ENCODE data around the gene SLC51A. TPM values are rescaled to one million over a fixed set of nuclear protein-coding genes. Genes with fewer than 3 reads are reported as not detected.

The SLC51A gene
- total and polyA plus RNA-seq, 2 of the 8 experiments (the other 6 are each of a cell fraction or from before 2014, with no cell fraction given): 6.3 to 9.8 TPM

- Histone ChIP-seq H3K23me2 (ENCODE audit: low read depth, low read length) (no peaks in the 10 kb centered on the region), H3K18ac (ENCODE audit: extremely low read depth, low read length) (no peak overlapping the region), H4K20me1 (replicated peaks in 1 of 2; ENCODE audit: control insufficient read depth in 1 of 2, insufficient read depth in 2 of 2, low read length in 2 of 2) (peaks cover 0 to 2% of the 10 kb centered on the region in 2 experiments), H2BK15ac (ENCODE audit: low read length) (no peak overlapping the region), H3K27ac (ENCODE audit: low read depth, low read length) (no peak overlapping the region), H3K4ac (replicated peaks; ENCODE audit: insufficient read length, low read depth, low read length) (no peak overlapping the region), H3K9me3 (ENCODE audit: insufficient read depth in 2 of 2, low read depth in 1 of 2, low read length in 1 of 2) (no peaks in the 10 kb centered on the region), H3K4me1 (replicated peaks in 1 of 4; ENCODE audit: control insufficient read depth in 3 of 4, insufficient read depth in 4 of 4, low read length in 3 of 4) (peaks cover 0 to 2% (median 0%) of the 10 kb centered on the region in 4 experiments; a peak in 3 of 7 replicates), H3K4me2 (ENCODE audit: insufficient read depth in 1 of 2, low read depth in 2 of 2, low read length in 2 of 2) (no peak overlapping the region), H3K56ac (replicated peaks; ENCODE audit: insufficient read length, low read depth, low read length) (no peak overlapping the region), H3K4me3 (ENCODE audit: extremely low read depth in 1 of 4, insufficient read depth in 2 of 4, low read depth in 3 of 4, low read length in 4 of 4) (no peak overlapping the region), H3K14ac (ENCODE audit: insufficient read length) (no peak overlapping the region), H3K79me2 (ENCODE audit: control insufficient read depth in 1 of 2, insufficient read depth in 2 of 2, low read length in 2 of 2) (no peaks in the 10 kb centered on the region), H2AK5ac (ENCODE audit: low read depth, low read length) (no peak overlapping the region), H2BK20ac (ENCODE audit: low read length) (no peak overlapping the region), H4K91ac (replicated peaks; ENCODE audit: insufficient read length, low read length) (no peak overlapping the region), H2BK12ac (ENCODE audit: low read depth, low read length) (no peak overlapping the region), H3K36me3 (ENCODE audit: control insufficient read depth in 2 of 4, insufficient read depth in 4 of 4, low read length in 3 of 4) (no peaks in the 10 kb centered on the region), H4K5ac (ENCODE audit: insufficient read length, low read depth, low read length) (no peak overlapping the region), H3K27me3 (replicated peaks in 1 of 4; ENCODE audit: control insufficient read depth in 3 of 4, extremely low read depth in 1 of 4, insufficient read depth in 3 of 4, low read length in 3 of 4) (no peaks in the 10 kb centered on the region), H3K23ac (ENCODE audit: insufficient read length) (no peak overlapping the region), H3K79me1 (ENCODE audit: low read depth, low read length) (no peaks in the 10 kb centered on the region), H3K9ac (replicated peaks in 1 of 4; ENCODE audit: extremely low read depth in 1 of 4, low read depth in 3 of 4, low read length in 3 of 4) (no peak overlapping the region), H2AFZ (ENCODE audit: low read length) (no peak overlapping the region), H4K8ac (ENCODE audit: extremely low read depth, insufficient read depth, low read length) (peak overlapping the region; percentile 83; the same call in 1 of the 2 replicates), H2BK5ac (ENCODE audit: low read depth, low read length) (peak overlapping the region; percentile 24; the same call in 1 of the 2 replicates), H2BK120ac (replicated peaks; ENCODE audit: low read depth, low read length) (no peak overlapping the region)
- FAIRE-seq (no peak), DNase-seq (ENCODE audit: low read depth in 1 of 2, low spot score in 2 of 2) (no peak)
- CTCF ChIA-PET (ENCODE audit: partially characterized antibody): interaction anchor here (0.8 to 11.5 kb wide), 26 partner anchors 9 to 188 kb away, joined by 3 to 299 read pairs (median 4); no protein-coding TSS in a partner anchor
- WGBS, 2 experiments (ENCODE audit: extremely low coverage in 1 of 2, insufficient coverage in 1 of 2, insufficient read length in 1 of 2, insufficient replicate concordance in 2 of 2, low coverage in 1 of 2, low lambda C conversion rate in 2 of 2, missing lambda C conversion rate in 1 of 2): 89% methylated on average over 17 of the region's 17 CpGs; no CpG with 5 or more reads in 1 of the 2 experiments
- TF ChIP-seq CBX8 (IDR thresholded peaks at IDR 0.05; ENCODE audit: borderline replicate concordance, low read depth, low read length) (no peak), USF2 (IDR thresholded peaks at IDR 0.05; ENCODE audit: low read length) (no peak), RXRA (IDR thresholded peaks at IDR 0.05; ENCODE audit: insufficient read depth, low read depth, low read length) (no peak), POU5F1 (IDR thresholded peaks at IDR 0.05; ENCODE audit: low read depth, low read length) (no peak), RAD21 (IDR thresholded peaks at IDR 0.05 in 1 of 2, conservative IDR thresholded peaks at IDR 0.05 in 1 of 2; ENCODE audit: low read depth in 2 of 2, low read length in 2 of 2) (no peak)
- POLR2A ChIA-PET (ENCODE audit: partially characterized antibody): interaction anchor here (1.0 kb wide), 1 partner anchor 9 kb away, joined by 3 read pairs; no protein-coding TSS in a partner anchor
Measured at GRCh38 chr3:196197524-196197923, 18.8 kb upstream of the SLC51A start.
